ENCODE results near the gene HDAC2.
"Not testable (repeated sequence)": the region's sequence is repeated elsewhere in the genome, so short reads cannot be mapped to it uniquely, and the experiment has no call there.

The HDAC2 gene

GRCh38 chr6:113970805-113971676 lies at the start of gene HDAC2:
Gene HDAC2, minus strand, starts transcription at chr6:113971148. Its CDS starts 240 bp downstream, at chr6:113970908.
- DNase-seq (ENCODE audit: low read depth in 3 of 3) = peak; percentile 78 to 85 (median 82)

GRCh38 chr6:114020196-114020595 lies 49.2 kb upstream of the HDAC2 start:
- no peak for DNase-seq (ENCODE audit: low read depth in 3 of 3)

DNA sequence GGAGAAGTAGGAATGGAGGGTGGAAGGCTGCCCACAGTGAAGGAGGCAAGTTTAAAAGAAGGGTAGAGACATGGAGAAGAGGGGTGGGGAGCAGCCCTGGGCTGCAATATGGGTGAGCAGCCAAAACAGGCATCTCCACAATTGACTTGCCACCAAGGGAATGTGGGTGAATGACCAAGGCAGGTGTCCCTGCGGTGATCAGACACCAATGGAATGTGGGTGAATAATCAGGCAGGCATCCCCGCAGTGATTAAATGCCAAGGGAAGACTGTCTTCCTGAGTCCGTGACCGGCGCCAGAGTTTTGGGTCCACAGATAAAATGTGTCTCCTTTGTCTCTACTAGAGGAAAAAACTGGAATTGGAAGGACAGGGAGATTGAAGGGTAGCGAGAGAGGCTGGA lies 46.2 kb upstream of the HDAC2 start:
- not testable (repeated sequence) for DNase-seq (ENCODE audit: low read depth in 3 of 3)

- not testable (repeated sequence) for DNase-seq (ENCODE audit: low read depth in 3 of 3)
Measured at GRCh38 chr6:114014106-114014505, 43.2 kb upstream of the HDAC2 start.

- DNase-seq (ENCODE audit: low read depth in 3 of 3) = not testable (repeated sequence)
Measured at GRCh38 chr6:114011486-114011885, 40.5 kb upstream of the HDAC2 start.

DNA sequence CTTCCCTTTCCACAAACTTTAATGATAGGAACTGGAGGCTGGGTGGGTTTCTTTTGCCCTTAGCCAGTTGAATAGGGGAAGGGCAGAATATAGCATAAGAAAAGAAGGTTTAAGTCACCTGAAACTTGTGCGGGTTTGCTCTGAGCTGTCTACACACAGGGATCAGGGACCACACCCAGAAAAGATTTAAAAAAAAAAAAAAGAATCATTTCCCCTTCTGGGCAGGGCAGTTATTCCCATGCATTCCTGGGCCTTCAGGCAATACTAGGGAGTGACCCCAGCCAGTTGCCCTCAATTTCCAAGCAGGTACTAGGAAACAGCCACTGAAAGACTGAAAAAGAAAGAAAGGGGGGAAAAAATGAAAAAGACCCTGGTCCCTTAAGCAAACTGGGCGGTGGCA lies 39.6 kb upstream of the HDAC2 start:
- no peak for DNase-seq (ENCODE audit: low read depth in 3 of 3)

- no peak for DNase-seq (ENCODE audit: low read depth in 3 of 3)
Measured at GRCh38 chr6:114009192-114009591, 38.2 kb upstream of the HDAC2 start.

- no peak for DNase-seq (ENCODE audit: low read depth in 3 of 3)
Measured at GRCh38 chr6:114008331-114008730, 37.4 kb upstream of the HDAC2 start.

GRCh38 chr6:114007516-114007915 lies 36.6 kb upstream of the HDAC2 start:
- DNase-seq (ENCODE audit: low read depth in 3 of 3) = no peak

- DNase-seq (ENCODE audit: low read depth in 3 of 3) = no peak
Measured at GRCh38 chr6:114001354-114001753, 30.4 kb upstream of the HDAC2 start.

GRCh38 chr6:114000069-114000468 lies 29.1 kb upstream of the HDAC2 start:
- no peak for DNase-seq (ENCODE audit: low read depth in 3 of 3)

GRCh38 chr6:113999284-113999683 lies 28.3 kb upstream of the HDAC2 start:
- no peak for DNase-seq (ENCODE audit: low read depth in 3 of 3)

- DNase-seq (ENCODE audit: low read depth in 3 of 3) = no peak
Measured at GRCh38 chr6:113998811-113999210, 27.9 kb upstream of the HDAC2 start.

DNA sequence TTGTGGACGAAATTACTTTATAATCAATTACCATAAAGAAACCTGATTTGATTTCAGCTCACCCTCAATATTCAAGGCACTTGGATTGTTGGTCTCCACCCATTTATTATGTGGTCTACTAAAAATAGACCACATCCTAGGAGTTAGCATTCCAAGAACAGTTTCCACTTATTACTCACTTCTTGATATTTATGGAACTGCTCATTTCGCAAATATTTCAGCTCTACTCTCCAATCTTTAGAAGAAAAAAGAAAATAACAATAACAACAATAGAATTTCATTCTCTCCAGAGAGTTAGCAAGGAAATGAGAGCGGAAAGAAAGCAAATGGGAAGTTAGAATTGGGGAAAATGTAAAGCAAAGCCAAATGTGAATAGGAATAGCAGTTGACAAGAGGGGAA lies 26.2 kb upstream of the HDAC2 start:
- no peak for DNase-seq (ENCODE audit: low read depth in 3 of 3)

- DNase-seq (ENCODE audit: low read depth in 3 of 3) = no peak
Measured at GRCh38 chr6:113995634-113996033, 24.7 kb upstream of the HDAC2 start.

GRCh38 chr6:113994934-113995342 lies 24.0 kb upstream of the HDAC2 start:
- DNase-seq (ENCODE audit: low read depth in 3 of 3) = no peak

DNA sequence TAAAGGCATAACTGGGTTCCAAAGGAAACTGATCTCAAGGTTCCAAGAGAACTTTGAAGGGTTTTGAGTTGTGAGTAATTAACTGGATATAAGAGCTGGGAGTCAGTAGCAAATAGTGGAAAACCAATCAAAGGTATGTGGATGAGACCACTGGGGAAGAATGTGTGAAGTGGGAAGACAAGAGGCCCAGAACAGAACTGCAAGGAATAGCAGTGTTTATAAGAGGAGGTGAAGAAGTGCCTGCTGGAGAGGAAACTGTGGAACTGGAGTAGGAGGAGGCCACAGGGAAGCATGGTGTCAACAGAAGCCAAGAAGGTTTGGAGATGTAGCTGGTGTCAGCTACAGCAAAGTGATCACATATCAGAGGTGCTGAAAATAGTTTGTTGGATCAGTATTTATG lies 18.7 kb upstream of the HDAC2 start:
- DNase-seq (ENCODE audit: low read depth in 3 of 3) = no peak

- DNase-seq (ENCODE audit: low read depth in 3 of 3) = not testable (repeated sequence)
Measured at GRCh38 chr6:113982675-113983074, 11.7 kb upstream of the HDAC2 start.

- no peak for DNase-seq (ENCODE audit: low read depth in 3 of 3)
Measured at GRCh38 chr6:113982055-113982550, 11.2 kb upstream of the HDAC2 start.

GRCh38 chr6:113980937-113981554 lies 10.1 kb upstream of the HDAC2 start:
- DNase-seq (ENCODE audit: low read depth in 3 of 3) = no peak

GRCh38 chr6:113979937-113980336 lies 9.0 kb upstream of the HDAC2 start:
- no peak for DNase-seq (ENCODE audit: low read depth in 3 of 3)

- no peak for DNase-seq (ENCODE audit: low read depth in 3 of 3)
Measured at GRCh38 chr6:113978084-113978675, 7.2 kb upstream of the HDAC2 start.

DNA sequence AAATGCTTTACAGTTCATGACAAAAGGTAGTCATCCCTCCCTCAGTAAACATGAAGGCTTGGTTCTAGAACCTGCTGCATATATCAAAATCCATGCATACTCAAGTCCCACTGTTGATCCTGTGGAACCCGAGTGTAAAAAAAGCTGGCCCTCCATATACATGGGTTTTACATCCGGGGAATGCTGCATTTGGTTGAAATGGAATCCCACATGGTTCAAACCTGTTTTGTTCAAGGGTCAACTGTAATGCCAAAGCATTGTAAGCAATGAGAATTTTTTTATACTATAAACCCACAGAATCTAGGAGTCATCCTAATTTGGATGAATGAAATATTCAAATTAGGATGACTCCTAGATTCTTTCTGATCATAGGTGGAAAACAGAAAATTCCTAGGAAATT lies 5.9 kb upstream of the HDAC2 start:
- no peak for DNase-seq (ENCODE audit: low read depth in 3 of 3)
